Measurements from ENCODE around the gene AFF2.

GRCh38 chrX:148495176-148495575 lies 5.2 kb upstream of the AFF2 start:
- no peak for TF ChIP-seq CTCF (IDR thresholded peaks at IDR 0.05)
- no peak for TF ChIP-seq POLR2AphosphoS5 (IDR thresholded peaks at IDR 0.05)
- no peak for TF ChIP-seq POLR2A (IDR thresholded peaks at IDR 0.05)
